ENCODE measurements around the gene YTHDF1. TPM values are rescaled to one million over a fixed set of nuclear protein-coding genes. Genes with fewer than 3 reads are reported as not detected.
"Not testable (repeated sequence)": the region's sequence is repeated elsewhere in the genome, so short reads cannot be mapped to it uniquely, and the experiment has no call there.

YTHDF1 gene
- total RNA-seq, 2 donors from 2014 or later, result 21.8 to 31.8 TPM

DNA sequence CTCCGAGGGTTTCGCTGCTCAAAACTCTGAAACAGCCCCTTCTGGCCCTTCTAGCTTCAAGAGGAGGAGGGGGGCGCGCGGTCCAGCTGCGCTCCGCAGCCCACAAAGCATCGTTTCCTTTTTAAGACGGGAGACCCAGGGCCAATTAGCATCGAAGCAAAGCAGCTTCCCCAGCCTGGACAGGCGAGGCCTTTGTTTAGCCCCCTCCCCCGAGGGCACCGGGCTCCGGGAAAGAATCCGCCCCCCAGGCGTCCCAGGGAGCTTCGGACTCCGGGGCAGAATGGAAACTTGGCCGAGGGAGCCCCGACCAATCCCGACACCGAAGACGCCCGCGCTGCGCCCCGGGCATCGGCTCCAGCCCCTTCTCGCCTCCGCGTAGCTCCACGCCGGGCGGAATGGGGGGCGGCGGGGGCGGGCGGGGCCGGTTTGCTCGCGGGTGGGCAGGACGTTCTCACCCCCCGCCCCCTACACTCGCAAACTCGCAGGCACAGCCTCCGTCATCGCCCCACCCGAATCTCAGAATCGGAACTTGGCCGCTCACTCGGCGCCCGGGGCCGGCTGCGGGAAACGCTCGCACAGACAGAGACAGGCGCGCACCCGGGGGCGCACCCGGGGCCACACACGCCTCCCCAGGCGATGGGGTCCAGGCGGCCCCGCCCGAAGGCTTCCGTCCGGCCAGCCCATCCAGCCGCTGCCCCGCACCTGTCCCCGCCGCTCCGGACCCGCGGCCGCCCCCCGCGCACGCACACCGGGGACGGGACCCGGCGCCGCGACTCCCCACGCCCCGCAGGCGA is 37.7 kb upstream of the YTHDF1 start:
- peaks cover 0 to 10% of the 10 kb centered on the region in 2 donors for H3K4me1 ChIP-seq (ENCODE audit: control insufficient read depth in 1 of 2, low read depth in 2 of 2)
- H3K27me3 ChIP-seq (replicated peaks; ENCODE audit: insufficient read depth), result no peaks in the 10 kb centered on the region
- no peak for DNase-seq (ENCODE audit: low spot score)
- H3K27ac ChIP-seq, result no peak overlapping the region
- no peaks in the 10 kb centered on the region for H3K9me3 ChIP-seq
- peak overlapping the region; percentile 39 for H3K4me3 ChIP-seq
- H3K36me3 ChIP-seq, result no peaks in the 10 kb centered on the region
- no peak for ATAC-seq (ENCODE audit: insufficient number of reproducible peaks, low FRiP score, low read depth)
- TF ChIP-seq, protein P1, sequence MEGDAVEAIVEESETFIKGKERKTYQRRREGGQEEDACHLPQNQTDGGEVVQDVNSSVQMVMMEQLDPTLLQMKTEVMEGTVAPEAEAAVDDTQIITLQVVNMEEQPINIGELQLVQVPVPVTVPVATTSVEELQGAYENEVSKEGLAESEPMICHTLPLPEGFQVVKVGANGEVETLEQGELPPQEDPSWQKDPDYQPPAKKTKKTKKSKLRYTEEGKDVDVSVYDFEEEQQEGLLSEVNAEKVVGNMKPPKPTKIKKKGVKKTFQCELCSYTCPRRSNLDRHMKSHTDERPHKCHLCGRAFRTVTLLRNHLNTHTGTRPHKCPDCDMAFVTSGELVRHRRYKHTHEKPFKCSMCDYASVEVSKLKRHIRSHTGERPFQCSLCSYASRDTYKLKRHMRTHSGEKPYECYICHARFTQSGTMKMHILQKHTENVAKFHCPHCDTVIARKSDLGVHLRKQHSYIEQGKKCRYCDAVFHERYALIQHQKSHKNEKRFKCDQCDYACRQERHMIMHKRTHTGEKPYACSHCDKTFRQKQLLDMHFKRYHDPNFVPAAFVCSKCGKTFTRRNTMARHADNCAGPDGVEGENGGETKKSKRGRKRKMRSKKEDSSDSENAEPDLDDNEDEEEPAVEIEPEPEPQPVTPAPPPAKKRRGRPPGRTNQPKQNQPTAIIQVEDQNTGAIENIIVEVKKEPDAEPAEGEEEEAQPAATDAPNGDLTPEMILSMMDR (IDR thresholded peaks at IDR 0.05), result no peak

DNA sequence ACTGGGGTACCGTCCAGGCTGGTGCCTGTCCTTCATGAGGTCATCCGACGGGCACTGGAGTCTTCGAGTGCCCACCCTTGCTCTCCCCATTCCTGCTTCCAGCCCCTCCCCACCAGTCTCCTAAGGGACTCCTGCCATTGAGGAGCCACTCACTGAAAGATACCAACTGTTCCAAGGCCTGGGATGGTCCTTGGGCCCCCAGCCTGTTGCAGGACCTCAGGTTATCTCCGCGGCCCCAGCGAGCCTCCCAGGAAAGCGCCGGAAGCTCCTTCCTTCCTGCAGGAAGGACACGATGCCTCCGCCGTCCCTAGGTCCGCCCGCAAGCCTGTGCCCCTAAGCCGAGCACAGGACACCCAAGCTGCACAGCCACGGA is 37.1 kb upstream of the YTHDF1 start:
- peak overlapping the region; percentile 39 for H3K4me3 ChIP-seq
- no peaks in the 10 kb centered on the region for H3K27me3 ChIP-seq (replicated peaks; ENCODE audit: insufficient read depth)
- H3K4me1 ChIP-seq (ENCODE audit: control insufficient read depth in 1 of 2, low read depth in 2 of 2), result peaks cover 0 to 10% of the 10 kb centered on the region in 2 donors
- no peak for DNase-seq (ENCODE audit: low spot score)
- H3K36me3 ChIP-seq, result no peaks in the 10 kb centered on the region
- TF ChIP-seq, protein P1 (IDR thresholded peaks at IDR 0.05), result no peak
- H3K27ac ChIP-seq, result no peak overlapping the region
- no peak for ATAC-seq (ENCODE audit: insufficient number of reproducible peaks, low FRiP score, low read depth)
- H3K9me3 ChIP-seq, result no peaks in the 10 kb centered on the region

DNA sequence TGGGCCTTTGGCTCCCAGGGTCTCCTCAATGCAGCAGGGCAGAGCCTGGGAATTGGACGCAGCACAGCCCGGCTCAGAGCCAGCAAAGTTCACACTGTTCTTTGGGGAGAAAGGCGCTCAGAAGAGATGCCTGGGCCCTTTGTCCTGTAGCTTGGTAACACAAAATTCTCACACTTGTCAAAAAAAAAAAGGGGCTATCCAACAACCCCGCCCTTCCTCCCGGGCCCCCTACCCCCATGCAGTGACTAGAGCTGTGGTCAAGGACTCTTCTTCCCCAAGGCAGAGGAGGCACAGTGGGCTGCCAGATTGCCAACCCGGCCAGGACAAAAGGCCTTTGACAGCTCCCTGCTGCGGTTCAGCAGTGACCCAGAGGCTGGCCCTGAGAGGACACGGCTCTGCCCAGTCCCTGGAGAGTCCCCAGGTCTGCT is 36.4 kb upstream of the YTHDF1 start:
- peaks cover 0 to 10% of the 10 kb centered on the region in 2 donors for H3K4me1 ChIP-seq (ENCODE audit: control insufficient read depth in 1 of 2, low read depth in 2 of 2)
- no peaks in the 10 kb centered on the region for H3K27me3 ChIP-seq (replicated peaks; ENCODE audit: insufficient read depth)
- no peak overlapping the region for H3K4me3 ChIP-seq
- H3K27ac ChIP-seq, result no peak overlapping the region
- no peaks in the 10 kb centered on the region for H3K9me3 ChIP-seq
- ATAC-seq (ENCODE audit: insufficient number of reproducible peaks, low FRiP score, low read depth) (no peak), DNase-seq (ENCODE audit: low spot score) (no peak)
- TF ChIP-seq, protein P1 (IDR thresholded peaks at IDR 0.05), result no peak
- no peaks in the 10 kb centered on the region for H3K36me3 ChIP-seq

DNA sequence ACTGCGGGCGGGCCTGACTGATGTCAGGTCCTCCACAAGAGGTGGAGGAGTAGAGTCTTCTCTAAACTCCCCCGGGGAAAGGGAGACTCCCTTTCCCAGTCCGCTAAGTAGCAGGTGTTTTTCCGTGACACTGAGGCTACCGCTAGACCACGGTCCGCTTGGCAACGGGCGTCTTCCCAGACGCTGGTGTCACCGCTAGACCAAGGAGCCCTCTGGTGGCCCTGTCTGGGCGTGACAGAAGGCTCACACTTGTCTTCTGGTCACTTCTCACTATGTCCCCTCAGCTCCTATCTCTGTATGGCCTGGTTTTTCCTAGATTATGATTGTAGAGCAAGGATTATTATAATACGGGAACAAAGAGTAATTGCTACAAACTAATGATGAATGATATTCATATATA is 35.4 kb upstream of the YTHDF1 start:
- H3K9me3 ChIP-seq; H3K27ac ChIP-seq; H3K4me3 ChIP-seq; DNase-seq (ENCODE audit: low spot score); H3K36me3 ChIP-seq; ATAC-seq (ENCODE audit: insufficient number of reproducible peaks, low FRiP score, low read depth); H3K4me1 ChIP-seq (ENCODE audit: control insufficient read depth in 1 of 2, low read depth in 2 of 2); H3K27me3 ChIP-seq (replicated peaks; ENCODE audit: insufficient read depth): not testable (repeated sequence)

DNA sequence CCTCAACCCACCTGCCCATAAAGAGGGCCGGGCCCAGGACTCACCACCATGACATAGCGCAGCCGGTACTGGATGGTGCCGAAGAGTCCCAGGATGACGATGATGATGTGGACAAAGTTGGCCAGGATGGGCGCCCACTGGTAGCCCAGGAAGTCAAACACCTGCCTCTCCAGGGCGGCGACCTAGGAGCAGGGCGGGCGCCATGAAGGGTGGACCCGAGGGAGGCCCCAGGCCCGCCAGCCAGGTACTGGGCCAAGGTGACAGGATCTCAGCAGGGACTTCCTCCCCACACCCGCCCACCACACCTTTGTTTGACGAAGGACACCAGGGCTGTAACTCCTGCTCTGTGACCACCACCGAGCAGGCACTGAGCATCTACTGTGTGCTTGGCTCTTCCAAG is 34.0 kb upstream of the YTHDF1 start:
- Histone ChIP-seq H3K4me3 (no peak overlapping the region), H3K27me3 (replicated peaks; ENCODE audit: insufficient read depth) (no peaks in the 10 kb centered on the region), H3K9me3 (no peaks in the 10 kb centered on the region), H3K36me3 (no peaks in the 10 kb centered on the region), H3K27ac (no peak overlapping the region), H3K4me1 (ENCODE audit: control insufficient read depth in 1 of 2, low read depth in 2 of 2) (peaks cover 0 to 10% of the 10 kb centered on the region in 2 donors)
- DNase-seq (ENCODE audit: low spot score) (no peak), ATAC-seq (ENCODE audit: insufficient number of reproducible peaks, low FRiP score, low read depth) (no peak)
- TF ChIP-seq, protein P1 (IDR thresholded peaks at IDR 0.05), result no peak

Measured in thoracic aorta (tissue), 2 donors.